KMS-11 (cell line): Measurements from ENCODE around the gene TSPAN18.

Source experiments
- H2AFZ ChIP-seq: fragments of 200-600 bp; sonication (generic); 2 replicates; pipeline ENCODE4 v1.6.1; 2016; ENCODE audit warnings: antibody characterized with exemption, mixed run types, low read depth
- H3K27ac ChIP-seq: fragments of 200-600 bp; sonication (generic); 2 replicates; pipeline ENCODE4 v1.6.1; 2016; ENCODE audit warnings: mild to moderate bottlenecking, mixed run types
- H3K27me3 ChIP-seq: fragments of 200-600 bp; sonication (generic); 2 replicates; pipeline ENCODE4 v1.6.1; 2017; ENCODE audit warnings: mild to moderate bottlenecking, low read depth, mixed run types, moderate library complexity; ENCODE audit not compliant: insufficient read depth
- H3K36me3 ChIP-seq: fragments of 200-600 bp; sonication (generic); 2 replicates; pipeline ENCODE4 v1.6.1; 2017; ENCODE audit warnings: mild to moderate bottlenecking, mixed run types; ENCODE audit not compliant: insufficient read depth
- H3K4me1 ChIP-seq: fragments of 200-600 bp; sonication (generic); 2 replicates; pipeline ENCODE4 v1.6.1; 2016; ENCODE audit warnings: mild to moderate bottlenecking, low read depth, mixed run types; ENCODE audit not compliant: poor library complexity, severe bottlenecking
- H3K4me2 ChIP-seq: fragments of 200-600 bp; sonication (generic); 2 replicates; pipeline ENCODE4 v1.7.0; 2016; ENCODE audit warnings: mild to moderate bottlenecking, mixed run types
- H3K4me3 ChIP-seq: fragments of 200-600 bp; sonication (generic); IDR thresholded peaks from 2 replicates; pipeline ENCODE4 v1.6.1; 2017; ENCODE audit warnings: low read depth, low read length, mixed read lengths; ENCODE audit not compliant: insufficient read depth
- H3K79me2 ChIP-seq: fragments of 200-600 bp; sonication (generic); 2 replicates; pipeline ENCODE4 v1.6.1; 2016; ENCODE audit warnings: low read depth, mixed run types; ENCODE audit not compliant: insufficient read depth
- H3K9ac ChIP-seq: fragments of 200-600 bp; sonication (generic); 2 replicates; pipeline ENCODE4 v1.6.1; 2016; ENCODE audit warnings: mild to moderate bottlenecking, mixed run types
- H4K20me1 ChIP-seq: fragments of 200-600 bp; sonication (generic); 2 replicates; pipeline ENCODE4 v1.6.1; 2016; ENCODE audit warnings: mild to moderate bottlenecking, mixed run types; ENCODE audit not compliant: insufficient read depth
- TF ChIP-seq, protein P1 (sequence below): fragments of 200-600 bp; sonication (generic); conservative IDR thresholded peaks from 2 replicates; pipeline ENCODE4 v1.6.1; 2017; ENCODE audit warnings: low read depth, mild to moderate bottlenecking, antibody characterized with exemption, low read length, moderate library complexity, mixed read lengths

Gene TSPAN18

DNA sequence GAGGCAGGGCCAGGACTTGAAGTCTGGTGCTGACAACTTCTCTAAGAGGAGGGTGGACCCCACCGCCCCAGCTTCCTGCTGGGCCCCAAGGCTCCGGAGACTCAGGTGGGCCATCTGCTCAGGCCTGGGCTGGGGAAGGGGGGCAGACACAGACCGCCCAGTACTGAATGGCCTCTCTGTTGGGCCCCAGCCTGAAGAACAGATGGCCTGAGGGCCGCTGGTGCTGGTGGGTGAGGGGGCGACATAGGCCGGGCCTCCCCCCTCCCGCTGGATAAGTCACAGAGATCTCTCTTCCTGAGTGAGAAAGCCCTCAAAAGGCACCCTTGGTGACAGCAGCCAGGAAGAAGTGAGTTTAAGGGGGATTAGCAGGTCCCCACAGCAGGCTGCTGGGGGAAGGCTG is 236.4 kb downstream of the TSPAN18 start:
- no peak overlapping the region for H3K27ac ChIP-seq
- no peak overlapping the region for H3K9ac ChIP-seq

DNA sequence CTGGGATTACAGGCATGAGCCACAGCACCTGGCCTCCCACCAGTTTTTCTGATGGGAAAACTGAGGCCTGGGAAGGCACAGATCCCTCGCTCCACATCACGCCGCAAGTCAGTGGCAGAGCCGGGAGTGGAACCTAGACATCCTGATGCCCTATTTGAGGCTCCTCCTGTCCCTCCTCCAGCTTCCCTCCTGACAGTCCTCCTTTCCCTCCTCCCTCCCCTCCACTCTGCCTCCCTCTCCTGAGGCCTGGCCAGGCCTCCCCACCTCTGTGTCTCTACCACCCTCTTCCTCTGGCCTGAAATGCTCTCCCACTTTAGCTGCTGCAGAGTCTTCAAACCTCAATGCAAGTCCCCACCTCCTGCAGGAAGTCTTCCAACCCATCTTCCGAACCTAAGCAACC is 237.2 kb downstream of the TSPAN18 start:
- no peaks in the 10 kb centered on the region for H3K79me2 ChIP-seq
- no peaks in the 10 kb centered on the region for H3K36me3 ChIP-seq
- no peaks in the 10 kb centered on the region for H4K20me1 ChIP-seq
- no peak overlapping the region for H3K27ac ChIP-seq
- H3K4me2 ChIP-seq, result no peak overlapping the region
- no peak overlapping the region for H3K4me3 ChIP-seq
- H3K4me1 ChIP-seq, result no peaks in the 10 kb centered on the region
- TF ChIP-seq, protein P1, sequence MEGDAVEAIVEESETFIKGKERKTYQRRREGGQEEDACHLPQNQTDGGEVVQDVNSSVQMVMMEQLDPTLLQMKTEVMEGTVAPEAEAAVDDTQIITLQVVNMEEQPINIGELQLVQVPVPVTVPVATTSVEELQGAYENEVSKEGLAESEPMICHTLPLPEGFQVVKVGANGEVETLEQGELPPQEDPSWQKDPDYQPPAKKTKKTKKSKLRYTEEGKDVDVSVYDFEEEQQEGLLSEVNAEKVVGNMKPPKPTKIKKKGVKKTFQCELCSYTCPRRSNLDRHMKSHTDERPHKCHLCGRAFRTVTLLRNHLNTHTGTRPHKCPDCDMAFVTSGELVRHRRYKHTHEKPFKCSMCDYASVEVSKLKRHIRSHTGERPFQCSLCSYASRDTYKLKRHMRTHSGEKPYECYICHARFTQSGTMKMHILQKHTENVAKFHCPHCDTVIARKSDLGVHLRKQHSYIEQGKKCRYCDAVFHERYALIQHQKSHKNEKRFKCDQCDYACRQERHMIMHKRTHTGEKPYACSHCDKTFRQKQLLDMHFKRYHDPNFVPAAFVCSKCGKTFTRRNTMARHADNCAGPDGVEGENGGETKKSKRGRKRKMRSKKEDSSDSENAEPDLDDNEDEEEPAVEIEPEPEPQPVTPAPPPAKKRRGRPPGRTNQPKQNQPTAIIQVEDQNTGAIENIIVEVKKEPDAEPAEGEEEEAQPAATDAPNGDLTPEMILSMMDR, result no peak
- H2AFZ ChIP-seq, result no peak overlapping the region
- no peak overlapping the region for H3K9ac ChIP-seq
- H3K27me3 ChIP-seq, result no peaks in the 10 kb centered on the region

More for the DNA sequence above, 236.4 kb downstream of the TSPAN18 start:
- Histone ChIP-seq H3K4me1 (no peaks in the 10 kb centered on the region), H4K20me1 (no peaks in the 10 kb centered on the region), H3K4me2 (no peak overlapping the region), H3K27me3 (no peaks in the 10 kb centered on the region), H2AFZ (no peak overlapping the region), H3K36me3 (no peaks in the 10 kb centered on the region), H3K79me2 (no peaks in the 10 kb centered on the region), H3K4me3 (no peak overlapping the region)
- TF ChIP-seq, protein P1, result no peak

DNA sequence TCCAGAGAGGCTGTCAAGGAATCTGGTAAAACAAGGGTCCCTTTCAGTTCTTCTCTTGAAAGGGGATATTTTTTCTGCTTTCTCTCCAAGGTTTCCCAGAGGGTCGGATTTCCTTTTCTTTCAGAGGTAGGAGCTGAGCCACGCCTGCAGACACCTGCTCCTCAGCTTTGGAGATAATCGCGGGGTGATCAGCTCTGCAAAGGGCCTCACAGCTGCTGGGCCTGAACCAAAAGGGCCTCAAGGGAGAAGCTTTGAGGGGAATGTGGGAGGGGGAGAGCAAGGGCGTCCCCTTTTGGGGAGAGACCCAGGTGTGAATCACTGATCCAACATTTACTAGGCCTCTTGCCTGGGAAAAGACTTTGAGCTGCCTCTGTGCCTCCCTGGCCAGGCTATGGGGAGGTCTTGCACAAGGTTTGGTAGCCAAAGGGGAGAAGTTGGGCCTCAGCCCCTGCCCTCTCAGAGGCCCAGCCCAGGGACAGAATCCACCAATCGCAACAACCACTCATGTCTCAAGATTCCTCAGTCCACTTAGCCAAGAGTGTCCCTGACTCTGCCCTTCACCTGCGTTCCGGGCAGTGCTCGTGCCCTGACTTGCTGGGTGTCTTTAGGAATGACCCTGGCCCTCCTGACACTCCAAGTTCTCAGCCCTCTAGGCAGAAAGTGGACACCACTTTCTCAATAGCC is 237.9 kb downstream of the TSPAN18 start:
- Histone ChIP-seq H3K27me3 (no peaks in the 10 kb centered on the region), H2AFZ (no peak overlapping the region), H3K9ac (no peak overlapping the region), H3K79me2 (no peaks in the 10 kb centered on the region), H3K36me3 (no peaks in the 10 kb centered on the region), H3K27ac (no peak overlapping the region), H3K4me2 (no peak overlapping the region), H3K4me1 (no peaks in the 10 kb centered on the region), H3K4me3 (no peak overlapping the region), H4K20me1 (no peaks in the 10 kb centered on the region)
- TF ChIP-seq, protein P1, result no peak

DNA sequence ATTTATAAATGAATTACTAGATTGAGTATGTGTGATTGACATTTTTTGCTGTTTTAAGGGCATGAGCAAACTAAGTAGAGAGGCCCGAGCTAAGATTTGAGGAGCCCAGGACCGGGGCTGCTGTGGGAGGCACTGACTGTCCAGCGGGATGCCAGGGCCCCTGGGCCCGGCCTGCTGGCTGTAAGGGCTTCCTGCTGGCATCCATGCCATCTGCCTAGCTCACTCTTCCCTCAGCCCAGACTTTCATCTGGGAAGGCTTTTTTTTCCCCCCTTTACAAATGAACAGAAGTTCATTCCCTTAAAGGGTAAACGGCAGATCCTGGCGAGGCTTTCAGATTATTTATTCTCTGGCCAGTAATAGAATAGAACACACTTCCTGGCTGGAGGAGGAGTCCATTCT is 239.9 kb downstream of the TSPAN18 start:
- Histone ChIP-seq H4K20me1 (no peaks in the 10 kb centered on the region), H3K4me2 (no peak overlapping the region), H3K27ac (no peak overlapping the region), H2AFZ (no peak overlapping the region), H3K79me2 (no peaks in the 10 kb centered on the region), H3K4me3 (no peak overlapping the region), H3K36me3 (no peaks in the 10 kb centered on the region), H3K27me3 (no peaks in the 10 kb centered on the region), H3K9ac (no peak overlapping the region), H3K4me1 (no peaks in the 10 kb centered on the region)
- TF ChIP-seq, protein P1, result no peak
